Nephron progenitor cell (in vitro differentiated cells): ENCODE results near the gene MAP3K15.

Source experiments
- DNase-seq: peaks from one replicate; pipeline ENCODE4 v3.0.0; 2021
- H3K27ac Mint-ChIP-seq: 2 replicates; pipeline ENCODE4 v1.8.0; 2021; ENCODE audit warnings: mild to moderate bottlenecking, moderate library complexity, mixed read lengths
- H3K27me3 Mint-ChIP-seq: 2 replicates; pipeline ENCODE4 v1.8.0; 2021; ENCODE audit warnings: mild to moderate bottlenecking, low read depth, mixed read lengths; ENCODE audit not compliant: poor library complexity
- H3K36me3 Mint-ChIP-seq: 2 replicates; pipeline ENCODE4 v1.8.0; 2021; ENCODE audit warnings: low read depth, mixed read lengths
- H3K4me1 Mint-ChIP-seq: 2 replicates; pipeline ENCODE4 v1.8.0; 2021; ENCODE audit warnings: mixed read lengths
- H3K4me3 Mint-ChIP-seq: 2 replicates; pipeline ENCODE4 v1.8.0; 2021; ENCODE audit warnings: mild to moderate bottlenecking, moderate library complexity, mixed read lengths
- H3K9me3 Mint-ChIP-seq: 2 replicates; pipeline ENCODE4 v1.8.0; 2021; ENCODE audit warnings: mild to moderate bottlenecking, moderate library complexity, mixed read lengths
- TF ChIP-seq, protein P1 (sequence below): fragments of 200-600 bp; sonication (generic); IDR thresholded peaks from 2 replicates; pipeline ENCODE4 v1.5.0; 2021; ENCODE audit warnings: antibody characterized with exemption

MAP3K15 gene

DNA sequence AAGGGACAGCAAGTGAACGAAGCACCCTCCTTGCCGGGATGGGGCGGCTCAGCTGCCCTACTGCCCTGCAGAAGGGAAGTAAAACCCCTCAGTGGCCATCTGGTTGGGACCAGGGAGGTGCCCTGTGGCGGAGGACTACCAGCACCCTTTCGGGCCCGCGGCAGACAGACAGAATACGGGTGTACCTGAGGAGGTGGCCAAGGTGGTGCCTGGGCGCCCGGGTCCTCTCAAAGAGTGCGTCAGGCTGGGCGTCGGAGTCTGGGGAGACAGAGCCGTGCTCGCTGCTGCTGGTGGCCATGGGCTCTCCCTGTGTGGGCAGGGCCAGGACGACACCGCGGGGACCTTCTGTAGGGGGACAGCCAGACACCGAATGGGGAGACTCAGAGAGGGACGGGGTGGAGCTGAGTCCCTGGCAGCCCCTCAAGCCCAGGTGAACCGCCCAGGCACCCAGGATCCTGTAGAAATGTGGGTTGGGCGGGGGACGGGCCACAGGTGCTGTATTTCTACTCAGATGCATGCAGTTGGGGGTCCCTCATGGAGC is 141.9 kb downstream of the MAP3K15 start:
- DNase-seq, result peak; percentile 16
- no peaks in the 10 kb centered on the region for H3K36me3 Mint-ChIP-seq
- H3K4me3 Mint-ChIP-seq, result peak overlapping the region; percentile 83
- H3K27me3 Mint-ChIP-seq, result peaks cover 12% of the 10 kb centered on the region
- peaks cover 9% of the 10 kb centered on the region for H3K4me1 Mint-ChIP-seq
- no peak overlapping the region for H3K27ac Mint-ChIP-seq
- peaks cover 51% of the 10 kb centered on the region for H3K9me3 Mint-ChIP-seq
- TF ChIP-seq, protein P1, sequence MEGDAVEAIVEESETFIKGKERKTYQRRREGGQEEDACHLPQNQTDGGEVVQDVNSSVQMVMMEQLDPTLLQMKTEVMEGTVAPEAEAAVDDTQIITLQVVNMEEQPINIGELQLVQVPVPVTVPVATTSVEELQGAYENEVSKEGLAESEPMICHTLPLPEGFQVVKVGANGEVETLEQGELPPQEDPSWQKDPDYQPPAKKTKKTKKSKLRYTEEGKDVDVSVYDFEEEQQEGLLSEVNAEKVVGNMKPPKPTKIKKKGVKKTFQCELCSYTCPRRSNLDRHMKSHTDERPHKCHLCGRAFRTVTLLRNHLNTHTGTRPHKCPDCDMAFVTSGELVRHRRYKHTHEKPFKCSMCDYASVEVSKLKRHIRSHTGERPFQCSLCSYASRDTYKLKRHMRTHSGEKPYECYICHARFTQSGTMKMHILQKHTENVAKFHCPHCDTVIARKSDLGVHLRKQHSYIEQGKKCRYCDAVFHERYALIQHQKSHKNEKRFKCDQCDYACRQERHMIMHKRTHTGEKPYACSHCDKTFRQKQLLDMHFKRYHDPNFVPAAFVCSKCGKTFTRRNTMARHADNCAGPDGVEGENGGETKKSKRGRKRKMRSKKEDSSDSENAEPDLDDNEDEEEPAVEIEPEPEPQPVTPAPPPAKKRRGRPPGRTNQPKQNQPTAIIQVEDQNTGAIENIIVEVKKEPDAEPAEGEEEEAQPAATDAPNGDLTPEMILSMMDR, result no peak

DNA sequence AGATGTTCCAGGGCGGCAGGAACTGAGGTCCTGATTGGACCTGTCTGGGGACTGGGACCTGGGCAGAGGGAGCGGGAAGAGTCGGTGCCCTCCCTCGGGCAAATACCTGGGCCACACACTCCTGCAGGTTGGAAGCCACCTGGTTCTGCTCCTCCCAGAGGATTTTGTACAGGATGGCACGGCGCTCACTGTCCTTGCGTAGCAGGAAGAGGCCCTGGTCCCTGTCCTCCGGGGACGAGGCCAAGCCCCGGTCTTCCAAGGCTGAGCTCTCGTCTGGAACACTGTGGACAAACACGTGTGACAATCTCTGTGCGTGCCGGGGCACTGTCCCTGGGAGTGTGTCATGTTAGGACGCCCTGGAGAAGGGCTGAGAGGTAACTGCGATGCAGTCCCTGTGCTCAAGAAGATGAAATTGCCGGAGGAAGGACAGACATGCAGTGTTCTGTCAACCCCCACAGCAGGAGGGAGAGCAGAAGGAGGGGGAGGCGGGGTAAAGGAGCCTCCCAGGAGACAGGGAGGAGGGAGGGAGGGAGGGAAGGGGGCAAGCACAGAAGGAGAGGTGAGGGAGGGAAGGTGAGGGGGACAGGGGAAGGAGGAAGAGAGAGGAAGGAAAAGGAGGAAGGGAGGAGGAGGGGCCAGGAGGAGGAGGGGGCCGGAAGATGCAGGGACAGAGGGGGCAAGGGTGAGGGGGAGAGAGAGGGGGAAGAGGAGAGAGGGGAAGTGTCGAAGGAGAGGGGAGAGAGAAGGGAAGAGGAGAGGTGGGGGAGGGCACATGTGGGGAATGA is 142.6 kb downstream of the MAP3K15 start:
- TF ChIP-seq, protein P1, result no peak
- peak; percentile 22 for DNase-seq
- H3K9me3 Mint-ChIP-seq, result peaks cover 51% of the 10 kb centered on the region
- H3K27me3 Mint-ChIP-seq, result peaks cover 12% of the 10 kb centered on the region
- no peak overlapping the region for H3K27ac Mint-ChIP-seq
- peak overlapping the region; percentile 83 for H3K4me3 Mint-ChIP-seq
- H3K4me1 Mint-ChIP-seq, result peaks cover 9% of the 10 kb centered on the region
- H3K36me3 Mint-ChIP-seq, result no peaks in the 10 kb centered on the region

DNA sequence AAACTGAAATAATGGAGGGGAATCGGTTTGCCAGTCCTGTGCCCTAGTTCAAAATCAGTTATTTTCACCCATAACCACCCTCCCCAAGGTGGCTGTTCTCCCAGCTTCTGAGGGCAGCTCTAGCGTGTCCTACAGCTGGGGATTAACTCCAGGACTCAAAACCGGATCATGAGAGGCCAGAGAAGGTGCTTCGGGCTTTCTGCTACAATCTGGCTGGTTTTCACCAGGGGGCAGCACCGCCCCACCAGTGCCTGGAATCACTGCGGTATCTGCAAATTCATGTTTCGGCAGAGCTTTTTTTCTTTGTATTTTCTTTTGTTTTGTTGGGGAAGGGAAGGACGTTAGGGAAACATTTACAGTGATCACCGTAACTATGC is 143.2 kb downstream of the MAP3K15 start:
- DNase-seq, result peak; percentile 71
- peak overlapping the region; percentile 83 for H3K4me3 Mint-ChIP-seq
- H3K27ac Mint-ChIP-seq, result no peak overlapping the region
- no peaks in the 10 kb centered on the region for H3K36me3 Mint-ChIP-seq
- peaks cover 12% of the 10 kb centered on the region for H3K27me3 Mint-ChIP-seq
- TF ChIP-seq, protein P1, result peak; percentile 61
- H3K4me1 Mint-ChIP-seq, result peaks cover 9% of the 10 kb centered on the region
- peaks cover 49% of the 10 kb centered on the region for H3K9me3 Mint-ChIP-seq

DNA sequence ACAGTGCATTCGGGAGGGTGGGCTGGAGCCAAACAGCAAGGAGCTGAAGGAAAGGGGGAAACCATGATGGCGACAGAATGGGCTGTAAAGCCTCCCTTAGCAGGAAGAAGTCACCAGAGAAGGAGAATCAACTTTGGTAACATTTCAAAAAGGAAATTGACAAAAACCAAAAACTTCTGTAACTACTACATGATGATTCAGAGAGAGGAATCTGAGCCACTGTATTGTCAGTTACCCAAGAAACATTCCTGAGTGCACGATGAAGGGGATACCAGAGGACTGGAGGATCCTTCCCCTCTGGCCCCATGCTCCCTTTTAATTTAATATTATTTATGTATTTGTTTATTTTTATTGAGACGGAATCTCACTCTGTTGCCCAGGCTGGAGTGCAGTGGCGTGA is 145.2 kb downstream of the MAP3K15 start:
- Mint-ChIP-seq H3K27me3 (peaks cover 8% of the 10 kb centered on the region), H3K27ac (no peak overlapping the region), H3K4me1 (peaks cover 9% of the 10 kb centered on the region), H3K4me3 (no peak overlapping the region), H3K9me3 (peaks cover 58% of the 10 kb centered on the region), H3K36me3 (peaks cover 11% of the 10 kb centered on the region)
- DNase-seq, result no peak
- TF ChIP-seq, protein P1, result no peak

DNA sequence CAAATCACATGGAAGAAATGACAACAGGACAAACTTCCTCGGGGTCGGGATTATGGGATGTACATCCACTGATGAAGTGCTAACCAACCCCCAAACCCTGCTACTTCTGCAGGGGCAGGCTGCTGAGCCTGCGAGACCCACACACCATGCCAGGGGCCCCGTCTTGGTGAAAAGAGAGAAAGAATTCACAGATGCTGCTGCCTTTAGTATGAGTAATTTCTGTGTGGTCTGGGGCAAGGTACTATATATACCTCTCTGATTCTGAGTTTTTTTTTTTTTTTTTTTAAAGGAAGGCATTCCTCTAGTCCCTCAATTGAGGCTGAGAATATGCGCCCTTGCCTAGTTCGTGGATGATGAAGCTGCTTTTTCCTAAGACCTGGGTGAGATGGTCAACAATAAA is 146.7 kb downstream of the MAP3K15 start:
- no peak overlapping the region for H3K27ac Mint-ChIP-seq

More for the DNA sequence above, 146.7 kb downstream of the MAP3K15 start:
- peaks cover 11% of the 10 kb centered on the region for H3K36me3 Mint-ChIP-seq
- TF ChIP-seq, protein P1, result no peak
- H3K4me3 Mint-ChIP-seq, result no peak overlapping the region
- no peak for DNase-seq
- peaks cover 9% of the 10 kb centered on the region for H3K4me1 Mint-ChIP-seq
- H3K27me3 Mint-ChIP-seq, result no peaks in the 10 kb centered on the region
- H3K9me3 Mint-ChIP-seq, result peaks cover 64% of the 10 kb centered on the region
